SU-DHL-6 (cell line): ENCODE data around the gene EML2.
"Not testable (repeated sequence)": the region's sequence is repeated elsewhere in the genome, so short reads cannot be mapped to it uniquely, and the experiment has no call there.

Experiments
- H2AFZ ChIP-seq: fragments of 200-600 bp; sonication (generic); 2 replicates; pipeline ENCODE4 v1.6.1; 2014; ENCODE audit warnings: low read depth, mild to moderate bottlenecking, moderate library complexity, mixed read lengths, antibody characterized with exemption, low read length; ENCODE audit not compliant: severe bottlenecking
- H3F3A ChIP-seq: fragments of 200-600 bp; shearing (Covaris generic); 2 replicates; pipeline ENCODE4 v1.6.0; 2016; ENCODE audit warnings: antibody characterized with exemption, mild to moderate bottlenecking; ENCODE audit not compliant: insufficient read depth
- H3K27ac ChIP-seq: fragments of 200-600 bp; sonication (generic); 2 replicates; pipeline ENCODE4 v1.5.1; 2016; ENCODE audit warnings: low read depth, mild to moderate bottlenecking, low read length, moderate library complexity, mixed read lengths
- H3K27me3 ChIP-seq: fragments of 200-600 bp; sonication (generic), shearing (Covaris generic); 2 replicates; pipeline ENCODE4 v1.6.0; 2014; ENCODE audit warnings: mild to moderate bottlenecking, low read length
- H3K36me3 ChIP-seq: fragments of 200-600 bp; sonication (generic); 2 replicates; pipeline ENCODE4 v1.6.1; 2014; ENCODE audit warnings: mild to moderate bottlenecking, low read length, mixed read lengths
- H3K4me2 ChIP-seq: fragments of 300-600, 200-600 bp; shearing (Covaris generic), sonication (generic); 2 replicates; pipeline ENCODE4 v1.6.0; 2014; ENCODE audit warnings: low read length, low read depth, mild to moderate bottlenecking; ENCODE audit not compliant: poor library complexity, severe bottlenecking
- H3K4me3 ChIP-seq: fragments of 200-600 bp; sonication (generic); 2 replicates; pipeline ENCODE4 v1.5.1; 2014; ENCODE audit warnings: antibody characterized with exemption, low read length, mild to moderate bottlenecking, mixed read lengths; ENCODE audit not compliant: insufficient read depth, poor library complexity, severe bottlenecking
- H3K79me2 ChIP-seq: fragments of 200-600 bp; sonication (generic); 2 replicates; pipeline ENCODE4 v1.6.1; 2014; ENCODE audit warnings: mild to moderate bottlenecking, low read length, moderate library complexity; ENCODE audit not compliant: insufficient read depth
- H3K9ac ChIP-seq: fragments of 200-600 bp; sonication (generic); 2 replicates; pipeline ENCODE4 v1.7.0; 2014; ENCODE audit warnings: mild to moderate bottlenecking, low read length
- H3K9me2 ChIP-seq: fragments of 200-600 bp; sonication (generic); replicated peaks from 2 replicates; pipeline ENCODE4 v1.6.1; 2014; ENCODE audit warnings: low read length; ENCODE audit not compliant: insufficient read depth
- H3K9me3 ChIP-seq: fragments of 200-600 bp; sonication (generic); 2 replicates; pipeline ENCODE4 v1.6.1; 2014; ENCODE audit warnings: low read length, mixed read lengths; ENCODE audit not compliant: insufficient read depth
- H4K20me1 ChIP-seq: fragments of 200-600 bp; sonication (generic); 2 replicates; pipeline ENCODE4 v1.6.1; 2014; ENCODE audit warnings: low read depth, mild to moderate bottlenecking, antibody characterized with exemption, low read length, moderate library complexity, mixed read lengths
- EZH2phosphoT487 ChIP-seq: fragments of 200-600 bp; sonication (generic), shearing (Covaris generic); conservative IDR thresholded peaks from 2 replicates; pipeline ENCODE4 v1.6.1; 2018; ENCODE audit warnings: mild to moderate bottlenecking, antibody characterized with exemption, low read length, moderate library complexity, mixed read lengths
- TF ChIP-seq, protein P1 (sequence below): fragments of 200-600 bp; sonication (generic); IDR thresholded peaks from one replicate; pipeline ENCODE4 v1.5.1; 2017; ENCODE audit warnings: antibody characterized with exemption, mild to moderate bottlenecking, low read length, moderate library complexity; ENCODE audit not compliant: insufficient read depth, poor library complexity, severe bottlenecking

The EML2 gene

DNA sequence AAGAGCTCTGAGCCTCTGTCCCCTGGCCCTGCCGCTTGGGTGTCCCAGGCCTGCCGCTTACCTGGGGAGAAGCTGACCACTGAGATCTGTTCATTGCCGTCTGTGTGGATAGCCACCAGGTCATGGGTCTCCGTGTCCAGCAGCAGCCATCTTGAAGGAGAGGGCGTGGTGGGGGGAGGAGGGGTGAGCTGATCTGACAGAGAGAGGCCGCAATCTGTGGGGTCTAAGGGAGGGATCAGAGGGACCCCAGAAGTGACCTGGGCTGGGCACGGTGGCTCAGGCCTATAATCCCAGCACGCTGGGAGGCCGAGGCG, 22.5 kb downstream of the EML2 start:
- Histone ChIP-seq H2AFZ (no peak overlapping the region), H3F3A (peaks cover 3% of the 10 kb centered on the region; the same call in 1 of the 2 replicates), H3K9me3 (no peaks in the 10 kb centered on the region), H3K4me3 (no peak overlapping the region), H3K9me2 (no peaks in the 10 kb centered on the region), H4K20me1 (no peaks in the 10 kb centered on the region), H3K4me2 (no peak overlapping the region), H3K9ac (no peak overlapping the region), H3K27me3 (no peaks in the 10 kb centered on the region), H3K27ac (no peak overlapping the region), H3K79me2 (no peaks in the 10 kb centered on the region), H3K36me3 (0 out of 2 replicates have a peak, but pooled peaks cover 2% of the 10 kb centered on the region)
- TF ChIP-seq, protein P1, sequence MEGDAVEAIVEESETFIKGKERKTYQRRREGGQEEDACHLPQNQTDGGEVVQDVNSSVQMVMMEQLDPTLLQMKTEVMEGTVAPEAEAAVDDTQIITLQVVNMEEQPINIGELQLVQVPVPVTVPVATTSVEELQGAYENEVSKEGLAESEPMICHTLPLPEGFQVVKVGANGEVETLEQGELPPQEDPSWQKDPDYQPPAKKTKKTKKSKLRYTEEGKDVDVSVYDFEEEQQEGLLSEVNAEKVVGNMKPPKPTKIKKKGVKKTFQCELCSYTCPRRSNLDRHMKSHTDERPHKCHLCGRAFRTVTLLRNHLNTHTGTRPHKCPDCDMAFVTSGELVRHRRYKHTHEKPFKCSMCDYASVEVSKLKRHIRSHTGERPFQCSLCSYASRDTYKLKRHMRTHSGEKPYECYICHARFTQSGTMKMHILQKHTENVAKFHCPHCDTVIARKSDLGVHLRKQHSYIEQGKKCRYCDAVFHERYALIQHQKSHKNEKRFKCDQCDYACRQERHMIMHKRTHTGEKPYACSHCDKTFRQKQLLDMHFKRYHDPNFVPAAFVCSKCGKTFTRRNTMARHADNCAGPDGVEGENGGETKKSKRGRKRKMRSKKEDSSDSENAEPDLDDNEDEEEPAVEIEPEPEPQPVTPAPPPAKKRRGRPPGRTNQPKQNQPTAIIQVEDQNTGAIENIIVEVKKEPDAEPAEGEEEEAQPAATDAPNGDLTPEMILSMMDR, result no peak
- no peak for TF ChIP-seq EZH2phosphoT487

DNA sequence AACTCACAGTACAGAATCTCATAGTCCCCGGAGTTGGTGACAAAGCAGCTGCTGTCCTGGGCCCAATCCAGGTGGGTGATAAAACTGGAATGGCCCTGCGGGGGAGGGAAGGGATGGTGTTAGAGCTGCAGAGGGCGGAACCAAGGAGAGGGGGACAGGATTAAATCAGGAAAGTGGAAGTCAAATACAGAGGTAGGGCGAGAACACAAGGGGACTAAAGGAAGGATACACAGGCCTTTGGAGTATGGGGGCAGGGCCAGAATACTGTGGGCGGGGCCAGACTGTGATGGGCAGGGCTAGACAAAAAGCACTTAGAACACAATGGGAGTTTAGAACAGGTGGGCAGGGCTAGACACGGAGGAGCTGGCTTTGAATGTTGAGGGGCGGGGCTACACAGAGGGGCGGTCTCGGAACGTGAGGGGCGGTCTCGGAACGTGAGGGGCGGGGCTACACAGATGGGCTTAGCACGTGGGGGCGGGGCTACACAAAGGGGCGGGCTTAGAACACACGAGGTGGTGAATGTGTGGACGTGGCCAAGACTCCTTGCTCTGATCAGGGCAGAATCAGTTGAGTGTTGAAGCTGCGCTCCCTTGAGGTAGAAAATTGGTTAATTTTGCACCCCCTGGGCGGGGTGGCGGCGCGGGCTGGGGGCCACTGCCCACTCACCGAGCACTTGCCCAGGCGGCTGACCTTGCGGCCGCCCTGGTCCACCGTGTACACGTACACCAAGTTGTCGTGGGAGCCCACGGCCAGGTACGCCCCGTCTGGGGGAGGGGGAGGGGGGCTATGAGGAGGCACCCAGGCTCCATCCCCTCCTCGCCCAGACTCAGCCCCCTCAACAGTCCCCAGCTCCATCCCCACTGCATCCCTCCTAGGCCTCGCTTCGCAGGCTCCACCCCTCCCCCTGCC, 23.1 kb downstream of the EML2 start:
- Histone ChIP-seq H4K20me1 (no peaks in the 10 kb centered on the region), H2AFZ (no peak overlapping the region), H3K9me3 (no peaks in the 10 kb centered on the region), H3F3A (peaks cover 3% of the 10 kb centered on the region; the same call in 1 of the 2 replicates), H3K27ac (no peak overlapping the region), H3K36me3 (0 out of 2 replicates have a peak, but pooled peaks cover 2% of the 10 kb centered on the region), H3K9me2 (no peaks in the 10 kb centered on the region), H3K9ac (no peak overlapping the region), H3K4me2 (no peak overlapping the region), H3K79me2 (no peaks in the 10 kb centered on the region), H3K27me3 (no peaks in the 10 kb centered on the region), H3K4me3 (no peak overlapping the region)
- no peak for TF ChIP-seq EZH2phosphoT487
- TF ChIP-seq, protein P1, result no peak

DNA sequence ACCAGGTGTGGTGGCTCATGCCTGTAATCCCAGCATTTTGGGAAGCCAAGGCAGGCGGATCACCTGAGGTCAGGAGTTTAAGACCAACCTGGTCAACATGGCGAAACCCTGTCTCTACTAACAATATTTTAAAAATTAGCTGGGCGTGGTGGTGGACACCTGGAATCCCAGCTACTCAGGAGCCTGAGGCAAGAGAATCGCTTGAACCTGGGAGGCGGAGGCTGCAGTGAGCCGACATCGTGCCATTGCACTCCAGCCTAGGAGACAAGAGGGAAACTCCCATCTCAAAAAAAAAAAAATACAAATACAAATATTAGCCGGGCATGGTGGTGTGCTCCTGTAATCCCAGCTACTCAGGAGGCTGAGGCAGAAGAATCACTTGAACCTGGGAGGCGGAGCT, 24.1 kb downstream of the EML2 start:
- not testable (repeated sequence) for H2AFZ ChIP-seq, H3K27ac ChIP-seq, H3F3A ChIP-seq, H3K27me3 ChIP-seq, H3K4me3 ChIP-seq, H3K9me2 ChIP-seq, H3K9ac ChIP-seq, H3K36me3 ChIP-seq, H3K9me3 ChIP-seq, H3K4me2 ChIP-seq, H3K79me2 ChIP-seq, H4K20me1 ChIP-seq
